Esophagus muscularis mucosa (tissue), 4 donors: ENCODE measurements around the gene RNF141. TPM values are rescaled to one million over a fixed set of nuclear protein-coding genes. Genes with fewer than 3 reads are reported as not detected.

Source experiments
- DNase-seq: peaks from one replicate; pipeline ENCODE4 v3.0.0-alpha.2; 2017; ENCODE audit errors: extremely low spot score
- H3K27ac ChIP-seq, 4 donors: fragments of 200-600 bp; sonication (generic); replicated peaks in 1 of 4; 1 replicate in 3 of 4; 2 replicates in 1 of 4; pipeline ENCODE4 v1.5.1; 2016 to 2019; ENCODE audit warnings: mild to moderate bottlenecking in 1 of 4
- H3K27me3 ChIP-seq, 4 donors: fragments of 200-600 bp; sonication (generic); one replicate each; pipeline versions ENCODE4 v1.5.1 to v1.6.0; 2016 to 2019
- H3K36me3 ChIP-seq, 4 donors: fragments of 200-600 bp; sonication (generic); one replicate each; pipeline ENCODE4 v1.5.1; 2016 to 2019
- H3K4me1 ChIP-seq, 4 donors: fragments of 200-600 bp; sonication (generic); one replicate each; pipeline ENCODE4 v1.5.1; 2016 to 2019
- H3K4me3 ChIP-seq, 4 donors: fragments of 200-600 bp; sonication (generic); 1 replicate in 2 of 4; 2 replicates in 2 of 4; pipeline ENCODE4 v1.5.1; 2016 to 2019; ENCODE audit warnings: mild to moderate bottlenecking in 4 of 4, moderate library complexity in 1 of 4
- H3K9me3 ChIP-seq, 4 donors: fragments of 200-600 bp; sonication (generic); 1 replicate in 3 of 4; 2 replicates in 1 of 4; pipeline ENCODE4 v1.5.1; 2016 to 2019
- EP300 ChIP-seq: sonication (generic); formaldehyde crosslinking; IDR thresholded peaks from one replicate; pipeline ENCODE4 v1.6.1; 2017; ENCODE audit warnings: antibody characterized with exemption
- POLR2A ChIP-seq: fragments of 450-650 bp; IDR thresholded peaks from one replicate; pipeline ENCODE4 v1.6.1; 2017; ENCODE audit warnings: antibody characterized with exemption, moderate library complexity, mild to moderate bottlenecking, low read depth
- POLR2AphosphoS5 ChIP-seq, 2 donors: sonication (generic); formaldehyde crosslinking; IDR thresholded peaks; one replicate each; pipeline ENCODE4 v1.6.1; 2017; ENCODE audit warnings: antibody characterized with exemption in 2 of 2
- WGBS: methylation state at CpG from one replicate; pipeline ENCODE4 v1.1.5; 2018; 5-methylcytosine and 5-hydroxymethylcytosine counted together
- intact Hi-C: fragments of 100-400 bp; cut with DNase I; formaldehyde crosslinking; loops from one replicate; pipeline ENCODE4 v1.15.1; 2023
- total RNA-seq, 4 donors: library from RNA; depleted of rRNA; stranded (reverse); fragments of >200 nt; gene quantifications; one replicate each; pipeline versions ENCODE4 v1.1.0 to v1.2.1, GENCODE V29; 2016
- TF ChIP-seq, protein P1 (sequence below), 3 experiments: fragments of 200-600 bp in 2 of 3; fragments of 450-650 bp in 1 of 3; sonication (generic) in 2 of 3; IDR thresholded peaks; one replicate each; pipeline ENCODE4 v1.5.1; 2017 to 2019; ENCODE audit warnings: antibody characterized with exemption in 3 of 3, mild to moderate bottlenecking in 2 of 3, moderate library complexity in 1 of 3

The RNF141 gene
- total RNA-seq, 4 donors from 2014 or later, result 24.1 to 39.3 (median 34.9) TPM

DNA sequence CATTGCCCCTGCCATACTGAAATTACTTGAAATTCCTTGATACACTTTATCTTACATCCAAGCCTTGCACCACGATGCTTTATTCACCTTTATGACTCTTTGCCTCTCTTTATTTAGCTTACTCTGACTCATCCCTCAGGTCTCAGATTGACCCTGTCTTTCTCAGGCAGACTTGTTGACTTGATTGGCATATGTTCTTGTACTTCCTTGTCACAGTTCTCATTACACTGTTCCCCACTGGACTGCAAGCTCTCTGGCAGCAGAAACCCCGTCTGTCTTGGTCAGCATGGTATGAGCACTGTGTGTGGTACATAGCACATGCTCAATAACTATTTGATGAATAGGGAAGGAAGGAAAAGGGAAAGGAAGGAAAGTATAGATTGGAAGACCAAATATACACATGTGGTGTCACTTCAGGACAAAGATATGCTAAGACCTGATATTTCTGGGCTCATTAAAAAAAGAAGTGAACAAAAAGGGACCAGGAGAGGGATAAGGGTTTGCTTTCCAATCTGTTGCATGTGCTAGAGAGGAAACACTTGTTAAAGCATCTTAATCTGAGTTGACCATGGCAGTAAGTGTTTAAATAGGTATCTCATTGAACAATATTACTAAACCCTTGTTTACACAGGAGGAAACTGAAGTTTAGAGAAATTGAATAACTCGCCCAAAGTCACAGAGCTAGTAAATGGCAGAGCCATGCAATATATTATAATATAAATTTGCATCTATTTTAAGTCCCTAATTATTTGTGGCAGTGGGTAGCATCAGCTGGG, 20.2 kb upstream of the RNF141 start:
- Histone ChIP-seq H3K27ac (no peak overlapping the region), H3K9me3 (no peaks in the 10 kb centered on the region), H3K36me3 (no peaks in the 10 kb centered on the region), H3K27me3 (no peaks in the 10 kb centered on the region), H3K4me3 (no peak overlapping the region), H3K4me1 (peaks cover 0 to 5% (median 4%) of the 10 kb centered on the region in 4 donors)
- TF ChIP-seq EP300 (no peak), POLR2A (no peak), POLR2AphosphoS5 (IDR thresholded peaks at IDR 0.05) (no peak)
- TF ChIP-seq, protein P1, sequence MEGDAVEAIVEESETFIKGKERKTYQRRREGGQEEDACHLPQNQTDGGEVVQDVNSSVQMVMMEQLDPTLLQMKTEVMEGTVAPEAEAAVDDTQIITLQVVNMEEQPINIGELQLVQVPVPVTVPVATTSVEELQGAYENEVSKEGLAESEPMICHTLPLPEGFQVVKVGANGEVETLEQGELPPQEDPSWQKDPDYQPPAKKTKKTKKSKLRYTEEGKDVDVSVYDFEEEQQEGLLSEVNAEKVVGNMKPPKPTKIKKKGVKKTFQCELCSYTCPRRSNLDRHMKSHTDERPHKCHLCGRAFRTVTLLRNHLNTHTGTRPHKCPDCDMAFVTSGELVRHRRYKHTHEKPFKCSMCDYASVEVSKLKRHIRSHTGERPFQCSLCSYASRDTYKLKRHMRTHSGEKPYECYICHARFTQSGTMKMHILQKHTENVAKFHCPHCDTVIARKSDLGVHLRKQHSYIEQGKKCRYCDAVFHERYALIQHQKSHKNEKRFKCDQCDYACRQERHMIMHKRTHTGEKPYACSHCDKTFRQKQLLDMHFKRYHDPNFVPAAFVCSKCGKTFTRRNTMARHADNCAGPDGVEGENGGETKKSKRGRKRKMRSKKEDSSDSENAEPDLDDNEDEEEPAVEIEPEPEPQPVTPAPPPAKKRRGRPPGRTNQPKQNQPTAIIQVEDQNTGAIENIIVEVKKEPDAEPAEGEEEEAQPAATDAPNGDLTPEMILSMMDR (IDR thresholded peaks at IDR 0.05), result no peak
- no peak for DNase-seq
- intact Hi-C loops, result no loop called here
- WGBS, result 67% methylated on average over 3 of the region's 3 CpGs

DNA sequence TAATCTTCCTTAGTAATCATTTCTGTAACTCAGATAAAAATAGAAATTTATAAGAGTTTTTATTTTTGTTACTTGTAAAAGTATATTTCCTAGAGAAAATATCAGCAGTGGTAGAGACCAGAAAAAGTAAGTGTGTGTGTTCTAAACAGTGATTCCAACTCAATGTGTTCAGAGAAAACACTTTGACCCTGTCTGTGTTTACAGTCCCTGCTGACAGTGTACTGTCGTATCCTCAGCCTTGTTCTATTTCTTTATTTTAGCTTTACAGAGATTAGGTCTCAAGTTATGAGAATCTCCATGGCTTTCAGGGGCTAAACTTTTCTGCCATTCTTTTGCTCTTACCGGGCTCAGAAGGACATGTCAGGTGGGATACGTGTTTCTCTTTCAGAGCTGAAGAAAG, 17.3 kb upstream of the RNF141 start:
- WGBS, result 79% methylated on average over 3 of the region's 3 CpGs
- no peaks in the 10 kb centered on the region for H3K4me1 ChIP-seq

DNA sequence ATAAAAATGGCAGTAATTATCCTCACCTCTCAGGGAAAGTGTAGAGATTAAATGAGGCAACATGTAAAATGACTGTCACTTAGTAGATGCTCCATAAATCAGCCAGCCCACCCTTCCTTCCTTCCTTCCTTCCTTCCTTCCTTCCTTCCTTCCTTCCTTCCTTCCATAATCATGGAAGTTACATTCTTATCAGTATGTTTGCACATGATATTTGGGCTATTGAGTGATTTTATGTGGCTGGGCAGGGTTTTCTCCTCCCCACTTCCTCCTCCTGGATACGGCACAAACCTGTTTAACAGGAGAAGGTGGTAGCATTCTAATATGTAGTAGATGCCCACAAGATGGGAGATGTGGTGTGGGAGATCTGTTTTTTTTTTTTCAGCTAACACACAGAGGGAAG, 15.6 kb upstream of the RNF141 start:
- Histone ChIP-seq H3K27me3 (no peaks in the 10 kb centered on the region), H3K36me3 (no peaks in the 10 kb centered on the region), H3K4me3 (no peak overlapping the region), H3K9me3 (no peaks in the 10 kb centered on the region), H3K27ac (no peak overlapping the region), H3K4me1 (no peaks in the 10 kb centered on the region)
- intact Hi-C loops, result no loop called here
- no peak for DNase-seq
- 69% methylated on average over 1 of the region's 1 CpG for WGBS
- TF ChIP-seq POLR2A, result no peak

More for the DNA sequence above, 17.3 kb upstream of the RNF141 start:
- intact Hi-C loops, result no loop called here
- H3K9me3 ChIP-seq, result no peaks in the 10 kb centered on the region
- TF ChIP-seq POLR2AphosphoS5 (IDR thresholded peaks at IDR 0.05) (no peak), POLR2A (no peak), EP300 (no peak)
- TF ChIP-seq, protein P1 (IDR thresholded peaks at IDR 0.05), result no peak
- no peak overlapping the region for H3K4me3 ChIP-seq
- H3K36me3 ChIP-seq, result no peaks in the 10 kb centered on the region
- DNase-seq, result no peak
- no peaks in the 10 kb centered on the region for H3K27me3 ChIP-seq
- H3K27ac ChIP-seq, result no peak overlapping the region

DNA sequence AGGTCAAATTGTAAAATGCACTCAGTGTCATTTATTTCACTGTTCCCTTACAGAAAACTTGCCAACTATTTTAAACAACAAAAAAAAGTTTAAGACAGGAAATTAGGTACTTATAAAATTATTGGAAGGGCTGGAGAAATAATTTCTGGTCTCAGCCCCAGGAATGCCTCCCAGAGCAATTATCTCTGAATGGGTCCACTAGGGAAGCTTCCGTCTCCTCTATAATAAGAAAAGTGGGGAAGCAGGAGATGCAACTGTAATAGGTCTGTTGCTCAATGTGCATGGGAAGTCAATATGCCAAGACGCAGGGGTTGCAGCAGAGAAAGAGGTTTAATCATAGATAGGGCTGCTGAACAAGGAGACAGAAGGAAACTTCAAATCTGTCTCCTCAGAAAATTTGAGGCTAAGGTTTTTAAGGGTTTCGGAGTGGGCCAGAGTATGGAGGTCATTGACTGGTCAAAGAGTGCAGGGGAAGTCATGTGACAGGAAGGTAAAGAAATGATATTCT, 10.9 kb upstream of the RNF141 start:
- intact Hi-C loops, result no loop called here
- TF ChIP-seq POLR2A (no peak), EP300 (no peak), POLR2AphosphoS5 (IDR thresholded peaks at IDR 0.05) (no peak)
- TF ChIP-seq, protein P1 (IDR thresholded peaks at IDR 0.05), result no peak
- 83% methylated on average over 3 of the region's 3 CpGs for WGBS

DNA sequence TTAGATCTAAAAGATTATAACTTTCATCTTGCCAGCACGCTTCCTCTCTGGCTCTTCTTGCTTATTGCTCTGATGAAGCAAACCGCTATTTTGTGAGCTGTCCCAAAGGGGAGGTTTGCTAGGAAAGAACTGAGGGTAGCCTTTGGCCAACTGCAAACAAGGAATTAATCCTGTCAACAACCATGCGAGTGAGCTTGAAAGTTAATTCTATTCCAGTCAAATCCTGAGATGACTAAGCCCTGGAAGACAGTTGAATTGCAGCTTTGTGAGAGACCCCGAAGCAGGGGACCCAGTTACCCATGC, 10.3 kb upstream of the RNF141 start:
- Histone ChIP-seq H3K9me3 (no peaks in the 10 kb centered on the region), H3K27me3 (no peaks in the 10 kb centered on the region), H3K36me3 (no peaks in the 10 kb centered on the region), H3K4me3 (no peak overlapping the region), H3K4me1 (no peaks in the 10 kb centered on the region), H3K27ac (no peak overlapping the region)
- DNase-seq, result no peak
- intact Hi-C loops, result no loop called here
- 84% methylated on average over 4 of the region's 4 CpGs for WGBS
- TF ChIP-seq POLR2A, result no peak
- TF ChIP-seq POLR2AphosphoS5 (IDR thresholded peaks at IDR 0.05), result no peak

More for the DNA sequence above, 10.9 kb upstream of the RNF141 start:
- no peaks in the 10 kb centered on the region for H3K27me3 ChIP-seq
- no peak overlapping the region for H3K27ac ChIP-seq
- DNase-seq, result no peak
- H3K9me3 ChIP-seq, result no peaks in the 10 kb centered on the region
- no peaks in the 10 kb centered on the region for H3K4me1 ChIP-seq
- no peak overlapping the region for H3K4me3 ChIP-seq
- no peaks in the 10 kb centered on the region for H3K36me3 ChIP-seq
